Activated CD8-positive, alpha-beta T cell treated with anti-CD3 and anti-CD28 coated beads, Interleukin-2, amount 10 ng/mL, durations not matched to agents 7 days and 5 days (primary cell): ENCODE data around the gene HAPSTR1. TPM values are rescaled to one million over a fixed set of nuclear protein-coding genes. Genes with fewer than 3 reads are reported as not detected.

ENCODE experiments used
- ATAC-seq: fragments of 150-1000 bp; cut with Tn5 transposase; one replicate; pipeline ENCODE4 v1.10.0; 2021; ENCODE audit warnings: moderate library complexity
- CTCF ChIA-PET: fragments of 350-600 bp; sonication (Branson Sonifier 250); formaldehyde crosslinking; loops from one replicate; lab custom pipeline; 2021; ENCODE audit warnings: antibody characterized with exemption; lab: Charles Lee
- POLR2A ChIA-PET: fragments of 350-600 bp; sonication (Branson Sonifier 250); formaldehyde crosslinking; loops from one replicate; lab custom pipeline; 2021; ENCODE audit warnings: antibody characterized with exemption; lab: Charles Lee
- DNase-seq: peaks from one replicate; pipeline ENCODE4 v3.0.0-alpha.2; 2020
- H3K27ac Mint-ChIP-seq: one replicate; pipeline ENCODE4 v1.8.0; 2021; ENCODE audit warnings: mild to moderate bottlenecking, mixed read lengths
- H3K27me3 Mint-ChIP-seq: one replicate; pipeline ENCODE4 v1.8.0; 2021; ENCODE audit warnings: low read depth, mixed read lengths
- H3K36me3 Mint-ChIP-seq: one replicate; pipeline ENCODE4 v1.8.0; 2021; ENCODE audit warnings: low read depth, mixed read lengths
- H3K4me1 Mint-ChIP-seq: one replicate; pipeline ENCODE4 v1.8.0; 2021; ENCODE audit warnings: low read depth, mixed read lengths
- H3K4me3 Mint-ChIP-seq: one replicate; pipeline ENCODE4 v1.8.0; 2021; ENCODE audit warnings: mild to moderate bottlenecking, mixed read lengths
- H3K9me3 Mint-ChIP-seq: one replicate; pipeline ENCODE4 v1.8.0; 2022; ENCODE audit warnings: mixed read lengths; ENCODE audit not compliant: insufficient read depth
- total RNA-seq, 2 experiments: library from RNA; stranded (reverse); gene quantifications; one replicate each; pipeline ENCODE4 v1.2.3, GENCODE V29; 2021

Gene HAPSTR1
- total RNA-seq, 2 experiments from 2014 or later: 55.8 to 60.4 TPM

DNA sequence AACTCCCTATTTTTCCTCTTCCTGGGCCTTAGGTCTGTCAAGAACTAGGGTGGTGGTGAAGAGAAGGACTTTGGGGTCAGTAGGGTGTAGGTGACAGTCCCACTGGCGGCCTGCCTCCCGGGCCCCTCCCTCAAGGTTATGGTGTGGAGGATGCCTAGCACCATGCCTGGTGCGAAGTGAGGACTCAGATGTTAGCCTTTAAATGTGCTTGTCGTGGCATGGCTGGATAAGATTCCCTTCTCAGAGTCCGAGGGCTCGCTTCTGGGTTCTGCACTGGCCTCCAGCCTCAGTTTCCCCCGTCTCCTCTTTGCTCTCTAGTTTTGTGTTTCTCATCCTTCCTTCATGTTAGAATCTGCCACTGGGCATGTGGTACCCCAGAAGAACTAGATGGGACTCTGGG, 32.0 kb downstream of the HAPSTR1 start:
- Mint-ChIP-seq H3K9me3 (no peaks in the 10 kb centered on the region), H3K36me3 (peaks cover 49% of the 10 kb centered on the region), H3K27me3 (no peaks in the 10 kb centered on the region), H3K4me1 (peaks cover 59% of the 10 kb centered on the region), H3K4me3 (no peak overlapping the region), H3K27ac (peak overlapping the region; percentile 41)
- ATAC-seq (no peak), DNase-seq (no peak)
- CTCF ChIA-PET: interaction anchor here (1.2 kb wide), 1 partner anchor 250 kb away, joined by 3 read pairs; no protein-coding TSS in a partner anchor
- POLR2A ChIA-PET: no interaction called here

- DNase-seq (no peak), ATAC-seq (no peak)
- H3K27me3 Mint-ChIP-seq: no peaks in the 10 kb centered on the region
- CTCF ChIA-PET: interaction anchor here (1.2 to 2.0 kb wide), 2 partner anchors 15 to 251 kb away, joined by 3 to 14 read pairs; no protein-coding TSS in a partner anchor
- H3K4me1 Mint-ChIP-seq: peaks cover 64% of the 10 kb centered on the region
- peaks cover 44% of the 10 kb centered on the region for H3K36me3 Mint-ChIP-seq
- H3K4me3 Mint-ChIP-seq: no peak overlapping the region
- POLR2A ChIA-PET: no interaction called here
- H3K9me3 Mint-ChIP-seq: no peaks in the 10 kb centered on the region
- peak overlapping the region; percentile 15 for H3K27ac Mint-ChIP-seq
Observed at GRCh38 chr16:9123871-9124270, 32.4 kb downstream of the HAPSTR1 start.

- CTCF ChIA-PET: interaction anchor here (1.4 to 2.0 kb wide), 2 partner anchors 10 to 14 kb away, joined by 3 to 14 read pairs; no protein-coding TSS in a partner anchor
- DNase-seq (no peak), ATAC-seq (no peak)
- Mint-ChIP-seq H3K9me3 (no peaks in the 10 kb centered on the region), H3K4me1 (peaks cover 65% of the 10 kb centered on the region), H3K4me3 (no peak overlapping the region), H3K27me3 (no peaks in the 10 kb centered on the region), H3K27ac (peak overlapping the region; percentile 64), H3K36me3 (peaks cover 41% of the 10 kb centered on the region)
- POLR2A ChIA-PET: interaction anchor here (1.4 kb wide), 1 partner anchor 34 kb away, joined by 4 read pairs; the partner anchor contains the start of gene HAPSTR1
Observed at GRCh38 chr16:9124444-9124843, 33.0 kb downstream of the HAPSTR1 start.

DNA sequence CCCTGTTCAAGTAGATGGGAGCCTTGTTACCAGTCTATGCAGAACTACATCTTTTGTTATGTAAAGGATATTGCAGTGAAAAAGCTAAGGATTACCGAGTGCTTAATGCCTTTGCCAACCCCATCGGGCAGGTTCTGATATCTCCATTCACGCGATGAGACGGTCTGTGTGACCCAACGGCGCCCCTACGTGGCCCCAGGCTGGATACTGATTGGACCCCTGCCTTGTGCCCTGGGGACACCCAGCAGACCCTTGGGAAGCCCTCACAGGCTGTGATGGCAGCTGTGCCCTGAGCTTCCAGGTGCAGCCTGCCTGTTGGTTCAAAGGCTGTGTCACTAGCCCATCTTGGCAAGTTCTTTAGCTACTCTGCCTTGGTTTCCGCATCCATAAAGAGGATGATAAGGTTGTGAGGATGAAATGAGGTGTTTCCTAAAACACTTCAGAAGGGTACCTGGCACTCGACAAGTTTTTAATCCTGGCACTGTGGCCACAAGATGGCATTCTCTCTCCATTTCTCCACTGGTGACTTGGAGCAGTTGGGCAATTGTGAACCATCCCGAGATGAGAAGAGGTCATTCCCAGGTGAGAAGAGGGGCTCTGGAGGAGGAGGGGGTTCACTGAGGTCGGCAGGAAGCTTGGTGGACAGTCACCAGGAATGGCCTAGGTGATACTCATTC, 33.6 kb downstream of the HAPSTR1 start:
- ChIA-PET POLR2A (interaction anchor here (1.4 kb wide), 1 partner anchor 34 kb away, joined by 4 read pairs; the partner anchor contains the start of gene HAPSTR1), CTCF (interaction anchor here (1.4 to 2.0 kb wide), 2 partner anchors 9 to 14 kb away, joined by 3 to 14 read pairs; no protein-coding TSS in a partner anchor)
- peak overlapping the region; percentile 40 for H3K27ac Mint-ChIP-seq
- no peak overlapping the region for H3K4me3 Mint-ChIP-seq
- ATAC-seq (no peak), DNase-seq (no peak)
- H3K4me1 Mint-ChIP-seq: peaks cover 66% of the 10 kb centered on the region
- peaks cover 36% of the 10 kb centered on the region for H3K36me3 Mint-ChIP-seq
- H3K27me3 Mint-ChIP-seq: no peaks in the 10 kb centered on the region
- no peaks in the 10 kb centered on the region for H3K9me3 Mint-ChIP-seq

GRCh38 chr16:9125658-9126505, 34.4 kb downstream of the HAPSTR1 start:
- Mint-ChIP-seq H3K27ac (peak overlapping the region; percentile 70), H3K4me3 (no peak overlapping the region)

DNA sequence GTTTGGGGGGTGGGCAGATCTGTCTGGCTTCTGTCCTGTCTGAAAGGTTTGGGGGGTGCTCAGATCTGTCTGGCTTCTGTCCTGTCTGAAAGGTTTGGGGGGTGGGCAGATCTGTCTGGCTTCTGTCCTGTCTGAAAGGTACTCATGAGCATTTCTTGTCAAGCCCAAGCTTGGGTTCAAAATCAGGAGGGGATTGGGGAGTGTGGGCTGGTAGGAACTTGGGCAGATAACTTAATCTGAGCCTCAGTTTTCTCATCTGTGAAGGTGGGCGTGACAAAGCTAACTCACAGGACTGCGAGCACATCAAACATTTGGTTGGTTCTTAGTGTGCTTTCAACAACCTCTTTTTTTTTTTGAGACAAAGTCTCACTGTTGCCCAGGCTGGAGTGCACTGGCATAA, 35.2 kb downstream of the HAPSTR1 start:
- no peaks in the 10 kb centered on the region for H3K27me3 Mint-ChIP-seq
- POLR2A ChIA-PET: interaction anchor here (1.3 kb wide), 1 partner anchor 11 kb away, joined by 3 read pairs; no protein-coding TSS in a partner anchor
- H3K27ac Mint-ChIP-seq: peak overlapping the region; percentile 48
- no peak for DNase-seq
- no peak overlapping the region for H3K4me3 Mint-ChIP-seq
- CTCF ChIA-PET: interaction anchor here (1.1 to 1.9 kb wide), 4 partner anchors 10 to 24 kb away, joined by 3 to 10 read pairs (median 5); no protein-coding TSS in a partner anchor
- no peak for ATAC-seq
- H3K36me3 Mint-ChIP-seq: peaks cover 24% of the 10 kb centered on the region
- no peaks in the 10 kb centered on the region for H3K9me3 Mint-ChIP-seq
- H3K4me1 Mint-ChIP-seq: peaks cover 71% of the 10 kb centered on the region

More at GRCh38 chr16:9125658-9126505, 34.4 kb downstream of the HAPSTR1 start:
- no peak for DNase-seq
- ChIA-PET CTCF (interaction anchor here (1.3 to 2.0 kb wide), 4 partner anchors 8 to 23 kb away, joined by 3 to 14 read pairs (median 8); no protein-coding TSS in a partner anchor), POLR2A (interaction anchor here (1.3 to 1.4 kb wide), 2 partner anchors 12 to 35 kb away, joined by 3 to 4 read pairs; partner anchors contain the start of gene HAPSTR1)
- H3K36me3 Mint-ChIP-seq: peaks cover 30% of the 10 kb centered on the region
- ATAC-seq: no peak
- peaks cover 70% of the 10 kb centered on the region for H3K4me1 Mint-ChIP-seq
- no peaks in the 10 kb centered on the region for H3K9me3 Mint-ChIP-seq
- H3K27me3 Mint-ChIP-seq: no peaks in the 10 kb centered on the region

DNA sequence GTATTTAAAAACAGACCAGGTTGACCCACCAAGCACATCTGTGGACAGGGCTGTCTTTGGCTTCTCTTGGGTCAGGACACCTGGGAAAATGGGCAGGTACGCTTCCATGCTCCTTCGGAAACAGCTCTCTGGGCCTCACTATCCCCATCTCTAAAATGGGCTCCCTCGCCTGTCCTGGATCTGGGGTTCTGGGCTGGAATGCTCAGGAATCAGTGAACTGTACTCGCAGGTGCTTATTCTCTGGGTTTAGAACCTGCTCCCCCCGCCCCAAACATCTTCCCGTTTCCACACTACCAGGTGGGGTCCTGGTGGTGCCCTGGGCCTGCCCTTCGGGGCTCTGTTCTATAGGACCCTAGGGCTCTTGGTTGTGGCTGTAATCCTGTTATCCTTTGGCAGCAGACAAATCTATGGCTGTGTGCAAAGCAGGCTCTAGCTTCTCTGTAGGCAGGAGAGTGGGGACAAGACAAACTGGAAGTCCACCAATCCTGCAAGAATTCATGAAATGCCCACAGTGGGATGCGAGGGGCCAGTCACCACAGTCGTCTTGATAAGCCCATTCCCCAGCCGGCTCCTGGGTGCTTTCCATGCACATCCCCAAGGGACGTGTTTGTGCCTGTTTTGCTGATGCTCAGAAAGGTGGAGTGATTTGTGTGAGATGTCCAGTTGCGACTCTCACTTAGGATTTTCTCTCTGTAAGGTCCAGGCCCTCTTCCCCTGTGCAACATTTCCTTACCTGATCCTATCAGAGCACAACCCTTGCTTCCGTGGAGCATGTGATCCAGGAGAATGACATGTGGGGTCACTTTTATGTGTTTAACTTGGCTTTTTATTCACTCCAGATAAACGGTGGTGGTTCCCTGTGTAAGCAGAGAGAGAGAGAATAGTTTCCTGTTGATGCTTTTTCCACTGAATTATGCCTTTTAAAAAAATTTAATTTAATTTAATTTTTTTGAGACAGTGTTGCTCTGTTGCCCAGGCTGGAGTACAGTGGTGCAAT, 37.2 kb downstream of the HAPSTR1 start:
- peak overlapping the region; percentile 61 for H3K27ac Mint-ChIP-seq
- H3K36me3 Mint-ChIP-seq: peaks cover 15% of the 10 kb centered on the region
- ChIA-PET CTCF (interaction anchor here (1.7 to 1.9 kb wide), 2 partner anchors 10 to 15 kb away, joined by 5 to 10 read pairs; no protein-coding TSS in a partner anchor), POLR2A (no interaction called here)
- ATAC-seq (no peak), DNase-seq (no peak)
- H3K27me3 Mint-ChIP-seq: no peaks in the 10 kb centered on the region
- no peaks in the 10 kb centered on the region for H3K9me3 Mint-ChIP-seq
- H3K4me3 Mint-ChIP-seq: no peak overlapping the region
- H3K4me1 Mint-ChIP-seq: peaks cover 62% of the 10 kb centered on the region

- ChIA-PET POLR2A (no interaction called here), CTCF (interaction anchor here (0.7 to 3.0 kb wide), 15 partner anchors 9 to 343 kb away, joined by 3 to 20 read pairs (median 3); no protein-coding TSS in a partner anchor)
- Mint-ChIP-seq H3K27ac (no peak overlapping the region), H3K36me3 (no peaks in the 10 kb centered on the region), H3K4me1 (peaks cover 40% of the 10 kb centered on the region), H3K9me3 (no peaks in the 10 kb centered on the region), H3K4me3 (no peak overlapping the region), H3K27me3 (peaks cover 2% of the 10 kb centered on the region)
- no peak for DNase-seq
- no peak for ATAC-seq
Observed at GRCh38 chr16:9134306-9134705, 42.9 kb downstream of the HAPSTR1 start.

- Mint-ChIP-seq H3K36me3 (no peaks in the 10 kb centered on the region), H3K9me3 (no peaks in the 10 kb centered on the region), H3K27me3 (peaks cover 2% of the 10 kb centered on the region), H3K27ac (no peak overlapping the region), H3K4me1 (peaks cover 40% of the 10 kb centered on the region), H3K4me3 (no peak overlapping the region)
- ATAC-seq (peak; percentile 64), DNase-seq (peak; percentile 69)
- ChIA-PET CTCF (interaction anchor here (0.7 to 3.0 kb wide), 15 partner anchors 9 to 343 kb away, joined by 3 to 20 read pairs (median 3); no protein-coding TSS in a partner anchor), POLR2A (no interaction called here)
Observed at GRCh38 chr16:9134739-9135138, 43.3 kb downstream of the HAPSTR1 start.

GRCh38 chr16:9135797-9136196, 44.4 kb downstream of the HAPSTR1 start:
- Mint-ChIP-seq H3K27me3 (peaks cover 2% of the 10 kb centered on the region), H3K9me3 (no peaks in the 10 kb centered on the region), H3K4me3 (no peak overlapping the region), H3K27ac (no peak overlapping the region), H3K36me3 (no peaks in the 10 kb centered on the region), H3K4me1 (peaks cover 35% of the 10 kb centered on the region)
- no peak for ATAC-seq
- ChIA-PET CTCF (interaction anchor here (0.7 to 3.0 kb wide), 5 partner anchors 9 to 256 kb away, joined by 3 to 20 read pairs (median 5); no protein-coding TSS in a partner anchor), POLR2A (no interaction called here)
- no peak for DNase-seq
